HG03354 (cell line): ENCODE measurements around the gene AVPR2.

ENCODE experiments used
- ATAC-seq: cut with Tn5 transposase; IDR thresholded peaks from one replicate; pipeline ENCODE4 v1.9.1; 2021; ENCODE audit warnings: mild to moderate bottlenecking; ENCODE audit not compliant: unreplicated experiment, poor library complexity, severe bottlenecking

The AVPR2 gene

GRCh38 chrX:153944140-153944799 lies 39.8 kb downstream of the AVPR2 start, which contains the start of gene RENBP:
TSS of gene RENBP (minus strand) at chrX:153944643. CDS start at chrX:153944610, 33 bp downstream.
- no peak for ATAC-seq

DNA sequence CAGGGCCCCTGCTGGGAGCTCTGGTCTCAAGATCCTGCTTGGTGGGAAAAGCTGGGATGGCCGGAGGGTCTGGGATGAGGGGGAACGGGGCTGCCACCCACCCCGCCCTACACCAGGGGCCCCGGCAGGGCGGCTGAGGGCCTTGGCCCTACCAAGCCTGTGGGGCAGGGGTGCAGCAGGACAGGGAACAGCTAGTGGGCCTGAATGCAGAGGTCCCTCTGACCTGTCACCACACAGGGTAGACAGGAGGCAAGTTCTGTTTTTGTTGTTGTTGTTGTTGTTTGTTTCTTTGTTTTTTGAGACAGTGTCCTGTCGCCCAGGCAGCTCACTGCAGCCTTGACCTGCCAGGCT lies 40.3 kb downstream of the AVPR2 start:
- ATAC-seq: no peak

DNA sequence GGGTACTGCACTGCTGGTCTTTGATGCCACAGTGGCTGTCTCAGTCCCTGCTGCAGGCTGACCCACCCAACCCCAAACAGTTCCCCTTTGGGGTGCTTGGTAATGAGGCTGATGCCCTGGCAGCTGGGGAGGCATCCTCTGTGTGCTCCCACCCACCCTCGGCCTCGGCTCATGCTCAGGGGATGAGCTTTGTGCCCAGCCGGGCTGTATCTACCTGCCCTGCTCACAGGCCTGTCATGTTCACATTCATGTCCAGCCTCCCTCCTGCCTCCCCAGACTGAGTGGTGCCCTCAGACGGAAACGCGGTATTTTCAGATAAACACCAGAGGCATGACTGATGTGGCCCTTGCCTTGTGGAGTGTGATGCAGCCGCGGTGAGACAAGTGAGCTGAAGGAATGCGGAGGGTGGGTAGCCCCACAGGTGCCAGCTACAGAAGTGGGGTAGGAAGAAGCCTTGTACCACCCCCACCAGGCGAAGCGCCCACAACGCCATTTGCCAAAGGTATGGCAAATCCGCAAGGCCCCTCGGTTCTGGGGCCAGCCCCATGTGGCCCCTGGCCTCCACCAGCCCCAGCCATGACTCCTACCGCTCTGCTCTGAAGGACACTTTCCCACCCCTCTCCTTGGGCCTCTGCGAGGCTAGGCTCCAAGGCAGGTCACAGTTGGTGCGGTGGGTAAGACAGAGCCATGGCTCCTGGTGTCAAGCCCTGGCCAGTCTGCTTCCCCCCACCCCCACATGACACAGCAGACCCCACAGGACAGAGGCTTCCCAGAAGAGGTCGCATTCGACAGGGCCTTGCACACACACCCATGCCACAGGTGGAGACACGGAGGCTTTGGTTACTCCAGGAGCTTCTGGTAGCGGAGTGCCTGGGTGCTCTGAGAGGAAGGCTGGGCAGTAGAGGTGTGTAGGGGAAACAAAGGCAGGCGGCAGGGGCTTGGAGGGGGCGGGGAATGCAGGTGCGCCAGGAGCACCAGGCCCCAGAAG lies 41.8 kb downstream of the AVPR2 start:
- ATAC-seq: no peak

- ATAC-seq: peak; percentile 88
These were observed 42.7 kb downstream of the AVPR2 start for GRCh38 chrX:153947009-153947769.

DNA sequence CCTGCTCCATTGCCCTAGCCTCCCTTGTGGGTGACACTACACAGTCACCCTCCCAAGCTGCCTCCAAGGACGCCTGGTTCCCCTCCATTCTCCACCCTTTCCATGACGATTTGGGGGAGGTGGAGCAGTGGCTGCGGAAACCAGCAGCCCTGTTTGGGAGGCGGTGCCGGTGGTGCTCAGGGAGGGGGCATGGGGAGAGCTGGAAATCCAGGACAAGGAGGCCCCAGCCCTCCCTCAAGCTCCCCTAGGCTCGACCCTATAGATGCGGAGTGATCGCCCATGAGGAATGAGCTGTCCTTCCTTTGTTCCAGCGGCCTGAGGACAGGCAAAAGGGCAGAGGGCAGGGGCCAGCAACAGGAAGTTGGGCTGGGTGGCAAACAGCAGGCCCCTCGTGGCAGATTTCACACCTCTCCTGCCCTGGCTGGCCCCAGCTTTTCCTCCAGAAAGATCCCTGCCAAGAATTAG lies 43.6 kb downstream of the AVPR2 start:
- ATAC-seq: no peak

DNA sequence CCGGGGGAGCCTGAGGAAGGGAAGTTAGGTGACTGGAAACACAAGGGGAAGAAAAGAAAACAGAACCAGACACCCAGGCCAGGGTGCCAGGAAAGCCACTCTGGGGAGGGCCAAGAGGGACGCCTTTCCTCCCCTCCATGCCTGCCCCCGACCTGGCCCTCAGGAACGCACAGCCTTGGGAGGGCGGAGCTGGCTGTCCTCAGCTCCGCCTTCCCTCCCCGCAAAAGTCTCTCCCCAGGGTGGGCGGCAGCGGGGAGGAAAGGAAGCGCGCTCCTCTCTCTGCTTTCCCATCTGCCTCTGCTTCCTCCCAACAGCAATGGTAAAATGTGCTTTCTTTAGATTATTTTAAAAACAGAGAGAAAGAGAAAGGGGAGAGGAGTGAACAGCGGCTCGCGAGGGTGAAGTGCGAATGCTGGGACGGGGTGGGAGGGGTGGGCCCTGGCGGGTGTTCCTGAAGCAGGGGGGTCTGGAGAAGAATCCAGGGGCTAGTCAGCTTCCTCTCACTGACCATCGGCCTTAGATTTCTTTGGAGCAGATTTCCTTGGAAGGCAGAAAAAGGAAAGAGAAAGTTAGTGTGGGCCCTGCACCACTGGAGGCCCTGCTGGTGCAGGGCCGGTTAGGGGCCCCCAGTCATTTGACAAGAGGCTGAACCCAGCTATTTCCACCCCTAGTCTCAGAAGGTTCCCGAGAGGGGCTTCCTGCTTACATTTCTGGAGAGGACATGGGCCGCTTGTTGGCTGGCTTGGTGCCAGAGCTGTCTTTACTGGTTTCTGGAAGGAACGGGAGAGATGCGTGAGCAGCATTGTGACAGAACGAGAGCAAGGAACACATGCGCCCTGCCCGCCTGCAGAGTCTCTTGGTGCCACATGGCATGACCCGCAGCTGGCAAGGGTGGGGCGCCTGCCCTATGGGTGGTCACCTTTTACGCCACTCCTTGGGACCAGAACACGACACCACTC lies 44.7 kb downstream of the AVPR2 start:
- no peak for ATAC-seq

GRCh38 chrX:153950127-153950526 lies 45.7 kb downstream of the AVPR2 start:
- ATAC-seq: no peak

DNA sequence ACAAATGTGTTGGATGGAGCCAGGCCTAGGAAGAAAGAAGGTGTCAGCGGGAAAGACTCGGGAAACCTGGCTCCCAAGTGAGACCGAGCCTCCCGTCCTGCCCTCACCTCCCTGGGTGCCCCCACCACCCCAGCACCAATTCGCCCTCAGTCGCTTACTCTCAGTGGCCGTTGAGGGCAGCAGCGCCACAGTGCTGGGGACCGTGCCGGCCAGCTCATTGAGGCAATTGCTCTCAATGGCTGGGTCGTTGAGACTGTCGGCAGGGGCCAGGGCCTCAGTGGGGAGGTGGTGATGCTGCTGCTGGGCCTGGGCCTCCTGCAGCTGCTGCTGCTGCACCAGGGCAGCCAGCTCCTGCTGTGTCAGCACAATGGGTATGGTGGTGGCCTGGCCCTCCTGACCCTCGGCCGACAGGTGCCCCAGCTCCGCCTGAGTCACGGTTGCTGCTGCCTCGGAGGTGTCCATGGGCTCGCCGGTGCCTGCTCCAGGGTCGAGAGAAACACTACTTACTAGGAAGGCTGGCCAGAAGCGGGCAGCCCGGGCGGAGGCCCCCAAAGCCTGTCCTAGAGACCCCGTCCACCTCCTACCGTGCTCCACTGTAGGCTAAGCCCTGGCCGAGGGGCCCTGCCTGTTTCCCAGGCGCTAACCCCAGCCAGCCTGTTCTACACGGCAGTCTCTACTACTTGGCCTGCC lies 47.4 kb downstream of the AVPR2 start:
- ATAC-seq: no peak

DNA sequence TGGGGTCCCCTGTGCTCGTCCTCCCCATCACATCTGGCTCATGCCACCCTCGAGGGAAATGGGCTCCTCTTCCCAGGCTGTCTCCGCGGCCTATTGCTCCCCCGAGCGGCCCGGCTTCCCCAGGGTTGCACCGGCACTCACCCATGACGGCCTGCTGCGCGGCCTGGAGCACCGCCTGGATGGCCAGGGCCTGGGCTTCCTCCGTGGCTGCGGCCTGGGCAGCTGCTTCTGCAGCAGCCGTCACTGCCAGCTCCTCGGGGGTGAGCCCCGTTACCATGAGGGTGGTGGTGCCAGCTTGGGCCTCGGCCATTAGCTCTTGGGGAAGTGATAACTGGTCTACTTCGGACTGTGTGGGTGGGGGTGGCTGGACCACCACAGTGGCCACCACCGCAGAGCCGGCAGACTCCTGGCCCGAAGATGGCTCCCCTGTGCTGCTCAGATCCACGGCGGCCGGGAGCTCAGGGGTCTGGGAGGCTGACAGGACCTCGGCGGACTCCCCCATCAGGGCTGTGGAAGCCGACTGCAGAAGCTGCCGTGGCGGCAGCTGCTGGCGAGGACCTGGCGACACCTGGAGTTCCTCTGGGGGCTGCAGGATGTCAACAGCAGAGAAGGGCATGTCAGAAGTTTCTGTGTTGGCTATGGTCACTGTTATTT lies 48.0 kb downstream of the AVPR2 start:
- no peak for ATAC-seq

DNA sequence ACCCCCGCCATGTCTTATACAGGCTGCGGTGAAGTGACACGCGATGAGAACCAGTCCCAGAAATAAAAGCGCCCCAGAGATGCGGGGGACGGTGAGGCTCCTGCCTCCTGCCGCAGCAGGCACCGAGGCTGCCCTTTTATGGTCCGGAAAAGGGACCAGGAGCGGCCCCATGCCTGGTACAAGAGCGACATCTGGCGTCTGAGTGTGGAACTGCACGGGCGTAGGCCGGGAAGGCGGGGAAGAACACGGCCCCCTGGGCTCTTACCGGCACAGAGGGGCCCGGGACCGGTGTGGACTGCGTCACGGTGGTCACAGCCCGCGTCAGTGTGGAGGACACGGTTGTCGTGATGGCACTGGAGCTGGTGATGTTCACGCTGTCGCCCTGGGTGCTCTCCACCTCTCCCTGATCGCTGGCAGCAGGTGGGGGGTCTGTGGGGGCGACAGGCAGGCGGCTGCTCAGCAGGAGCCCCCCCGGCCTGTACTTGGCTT lies 48.9 kb downstream of the AVPR2 start:
- peak; percentile 78 for ATAC-seq

DNA sequence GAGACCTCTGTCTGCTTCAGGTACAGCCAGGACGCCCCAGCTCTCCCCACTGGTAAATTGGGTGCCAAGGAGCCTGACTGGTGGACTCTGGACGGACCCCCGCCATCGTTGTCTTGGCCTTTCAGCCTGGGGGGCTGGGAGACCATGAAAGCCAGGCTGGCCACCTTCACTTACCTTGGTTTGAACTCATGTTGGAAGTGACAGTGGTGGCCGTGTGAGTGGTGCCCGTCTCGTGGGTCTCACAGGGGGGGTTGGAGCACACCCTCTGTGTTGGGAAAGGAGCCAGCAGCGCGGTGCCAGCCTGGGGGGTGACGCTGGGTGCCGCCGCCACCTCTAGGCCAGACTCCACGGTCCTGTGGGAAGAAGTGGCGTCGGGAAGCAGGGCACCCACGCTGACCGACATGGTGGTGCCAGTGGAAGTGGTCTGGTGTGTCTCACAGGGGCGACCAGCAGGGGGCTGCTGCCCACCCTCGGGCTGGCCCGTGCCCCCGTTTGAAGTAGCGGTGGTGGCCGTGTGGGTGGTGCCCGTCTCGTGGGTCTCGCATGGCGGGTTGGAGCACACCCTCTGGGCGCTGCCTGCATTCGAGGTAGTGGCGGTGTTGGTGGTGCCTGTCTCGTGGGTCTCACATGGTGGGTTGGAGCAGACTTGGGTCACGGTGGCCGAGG lies 49.6 kb downstream of the AVPR2 start:
- ATAC-seq: no peak

- no peak for ATAC-seq
These were observed 50.2 kb downstream of the AVPR2 start for GRCh38 chrX:153954558-153955227.

DNA sequence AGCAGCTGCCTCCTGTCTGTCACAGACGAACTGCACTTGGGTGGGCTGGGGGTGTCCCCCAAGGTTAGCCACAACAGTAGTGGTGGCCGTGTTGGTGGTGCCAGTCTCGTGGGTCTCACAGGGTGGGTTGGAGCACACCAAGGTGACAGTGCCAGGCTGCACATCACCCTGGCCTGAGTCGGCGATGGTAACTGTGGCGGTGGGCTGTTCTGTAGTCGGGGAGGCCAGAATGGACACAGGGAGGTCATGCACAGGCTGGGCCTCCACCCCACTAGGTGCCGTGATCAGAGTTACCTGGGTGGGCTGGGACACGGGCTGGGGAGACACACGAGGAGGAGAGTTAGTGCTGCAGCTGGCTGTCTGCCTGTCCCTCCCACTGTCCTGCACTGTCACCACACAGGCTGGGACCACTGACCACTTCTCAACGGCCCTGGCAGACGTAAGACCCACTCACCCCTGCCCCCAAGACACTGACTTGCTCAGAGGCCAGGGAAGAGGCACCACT lies 50.8 kb downstream of the AVPR2 start:
- ATAC-seq: no peak

DNA sequence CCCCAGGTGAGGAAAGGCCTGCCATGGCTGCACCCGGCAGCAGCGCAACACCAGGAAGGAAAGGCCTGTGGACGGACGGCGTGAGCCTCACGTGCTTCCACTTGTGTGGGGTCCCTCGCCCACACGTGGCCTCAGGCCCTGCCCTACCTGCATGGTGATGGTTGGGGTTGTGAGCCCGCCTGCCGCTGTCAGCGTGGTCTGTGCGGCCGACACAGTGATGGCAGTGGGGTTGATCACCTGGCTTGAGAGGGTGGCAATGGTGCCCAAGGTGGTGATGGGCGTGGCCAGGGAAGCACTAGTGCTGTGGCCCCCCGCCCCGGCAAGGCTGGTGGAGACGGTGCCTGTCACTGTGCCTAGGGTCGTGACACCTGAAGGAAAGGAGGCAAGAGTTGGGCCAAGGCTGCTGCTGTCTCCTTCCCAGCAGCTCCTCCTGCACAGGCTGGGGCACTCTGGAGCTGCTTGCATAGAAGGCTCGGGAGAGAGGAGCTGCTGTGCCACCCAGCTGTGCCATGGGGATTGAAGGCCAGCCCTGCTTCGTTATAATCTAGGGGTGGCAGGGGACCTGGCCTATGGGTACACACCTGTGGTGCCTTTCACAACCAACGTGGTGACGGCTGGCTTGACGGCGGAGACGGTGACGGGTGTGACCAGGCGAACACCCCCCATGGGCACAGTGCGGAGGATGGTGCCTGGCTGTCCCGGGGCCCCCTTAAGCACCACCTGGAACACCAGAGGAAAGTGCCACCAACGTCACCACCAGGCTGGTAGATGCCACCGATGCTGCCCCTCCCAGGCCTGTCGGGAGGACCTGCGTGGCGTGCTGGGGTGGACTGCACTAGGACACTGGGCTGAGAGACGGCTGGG lies 51.8 kb downstream of the AVPR2 start:
- ATAC-seq: no peak
